Stromal cell of bone marrow (primary cell): ENCODE results near the gene DCTN2.

ENCODE experiments used
- DNase-seq: peaks from one replicate; pipeline ENCODE4 v3.0.0-alpha.2; 2012; ENCODE audit warnings: low read depth

DCTN2 gene

DNA sequence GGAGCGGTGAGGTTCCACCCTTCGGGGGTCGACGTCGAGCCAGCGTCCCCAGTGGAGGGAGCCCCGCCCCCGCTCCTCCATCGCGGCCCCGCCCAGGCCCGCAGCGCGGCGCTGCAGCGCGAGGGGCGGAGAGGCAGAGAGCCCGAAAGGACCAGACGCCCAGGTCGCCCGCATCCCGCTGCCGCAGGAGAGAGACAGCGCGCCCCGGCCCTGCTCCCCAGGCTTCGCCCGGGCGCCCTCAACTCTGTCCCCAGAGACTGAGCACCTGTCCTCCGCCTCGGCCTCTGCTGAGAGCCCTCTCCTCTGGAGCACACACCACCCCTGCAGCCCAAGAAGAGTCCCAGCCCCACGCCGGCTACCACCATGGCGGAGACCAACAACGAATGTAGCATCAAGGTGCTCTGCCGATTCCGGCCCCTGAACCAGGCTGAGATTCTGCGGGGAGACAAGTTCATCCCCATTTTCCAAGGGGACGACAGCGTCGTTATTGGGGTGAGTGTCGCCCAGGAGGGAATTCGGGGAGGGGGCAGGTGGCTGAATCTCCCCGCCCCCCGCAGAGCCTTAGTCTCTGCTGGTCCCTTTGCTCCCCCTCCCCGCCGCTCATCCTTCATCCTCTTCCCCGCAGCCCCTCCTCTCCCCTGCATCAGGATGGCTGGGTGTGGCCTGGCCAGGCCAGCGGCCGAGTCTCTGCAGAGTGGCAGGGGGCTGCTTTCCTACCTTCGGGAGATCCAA lies 3.1 kb upstream of the DCTN2 start, which contains the start of gene KIF5A:
TSS of gene KIF5A (plus strand) at position 136 of the 732 bp plus-strand sequence. CDS start at position 364, 228 bp downstream.
- DNase-seq, result no peak

- no peak for DNase-seq
These were observed 2.4 kb upstream of the DCTN2 start for GRCh38 chr12:57549203-57549908.

- DNase-seq, result no peak
These were observed 1.5 kb upstream of the DCTN2 start for GRCh38 chr12:57548488-57548887.

- no peak for DNase-seq
These were observed 972 bp upstream of the DCTN2 start for GRCh38 chr12:57548013-57548315.

GRCh38 chr12:57547288-57548012 lies 458 bp upstream of the DCTN2 start:
- DNase-seq, result no peak

GRCh38 chr12:57545809-57546437 lies 1.1 kb downstream of the DCTN2 start:
- no peak for DNase-seq

DNA sequence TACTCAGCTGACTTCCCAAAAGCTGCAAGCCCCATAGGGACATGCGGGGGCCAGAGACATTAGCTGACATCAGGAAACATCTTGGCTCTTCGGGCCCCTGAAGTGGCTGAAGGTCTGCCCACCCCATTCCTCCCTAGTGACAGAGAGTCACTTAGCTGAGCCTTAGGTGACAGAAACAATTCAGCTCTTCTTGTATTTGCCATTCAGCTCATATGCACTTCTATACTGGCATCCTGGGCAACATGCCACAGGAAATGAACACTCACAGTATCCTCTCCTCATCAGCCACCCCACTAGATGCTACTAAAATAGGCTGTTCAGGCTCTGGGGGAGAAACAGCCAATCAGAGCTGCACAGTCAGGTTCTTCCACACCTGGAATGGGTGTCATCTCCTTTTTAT lies 3.4 kb downstream of the DCTN2 start:
- peak; percentile 24 for DNase-seq

DNA sequence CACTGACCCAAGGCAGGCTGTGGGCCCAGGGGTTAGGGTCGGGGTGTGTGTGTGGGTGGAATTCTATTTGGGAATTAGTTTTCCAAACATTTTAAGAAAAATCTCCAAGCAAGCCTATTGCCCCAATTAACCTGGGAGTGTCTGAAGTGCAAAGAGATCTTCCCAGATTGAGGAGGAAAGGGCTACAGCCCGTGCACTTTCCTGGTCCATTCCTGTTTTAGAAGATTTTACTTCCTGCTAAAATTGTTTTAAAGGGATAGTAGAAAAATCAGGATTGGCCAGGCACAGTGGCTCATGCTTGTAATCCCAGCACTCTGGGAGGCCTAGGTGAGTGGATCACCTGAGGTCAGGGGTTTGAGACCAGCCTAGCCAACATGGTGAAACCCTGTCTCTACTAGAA lies 5.3 kb downstream of the DCTN2 start:
- DNase-seq, result no peak

DNA sequence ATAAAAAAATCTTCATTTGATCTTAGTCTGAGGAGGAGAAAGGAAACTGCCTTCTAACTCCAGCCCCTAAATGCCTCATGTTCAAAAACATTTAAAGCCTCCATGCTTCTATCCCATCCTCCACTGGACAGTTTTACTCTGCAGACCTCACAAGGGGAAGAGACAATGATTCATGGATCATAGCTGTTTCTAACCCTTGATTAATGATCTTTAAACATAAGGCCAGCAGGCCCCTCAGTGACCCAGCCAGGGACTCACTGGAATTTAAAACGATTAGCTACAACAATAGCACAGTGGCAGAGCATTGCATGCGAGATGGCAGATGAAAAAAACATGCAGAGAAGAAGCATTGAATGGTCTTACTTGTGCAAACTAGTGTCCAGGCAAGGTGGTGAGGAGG lies 6.0 kb downstream of the DCTN2 start:
- DNase-seq, result no peak

- no peak for DNase-seq
These were observed 7.7 kb downstream of the DCTN2 start for GRCh38 chr12:57539134-57539768.

GRCh38 chr12:57536597-57536942 lies 10.4 kb downstream of the DCTN2 start:
- no peak for DNase-seq

DNA sequence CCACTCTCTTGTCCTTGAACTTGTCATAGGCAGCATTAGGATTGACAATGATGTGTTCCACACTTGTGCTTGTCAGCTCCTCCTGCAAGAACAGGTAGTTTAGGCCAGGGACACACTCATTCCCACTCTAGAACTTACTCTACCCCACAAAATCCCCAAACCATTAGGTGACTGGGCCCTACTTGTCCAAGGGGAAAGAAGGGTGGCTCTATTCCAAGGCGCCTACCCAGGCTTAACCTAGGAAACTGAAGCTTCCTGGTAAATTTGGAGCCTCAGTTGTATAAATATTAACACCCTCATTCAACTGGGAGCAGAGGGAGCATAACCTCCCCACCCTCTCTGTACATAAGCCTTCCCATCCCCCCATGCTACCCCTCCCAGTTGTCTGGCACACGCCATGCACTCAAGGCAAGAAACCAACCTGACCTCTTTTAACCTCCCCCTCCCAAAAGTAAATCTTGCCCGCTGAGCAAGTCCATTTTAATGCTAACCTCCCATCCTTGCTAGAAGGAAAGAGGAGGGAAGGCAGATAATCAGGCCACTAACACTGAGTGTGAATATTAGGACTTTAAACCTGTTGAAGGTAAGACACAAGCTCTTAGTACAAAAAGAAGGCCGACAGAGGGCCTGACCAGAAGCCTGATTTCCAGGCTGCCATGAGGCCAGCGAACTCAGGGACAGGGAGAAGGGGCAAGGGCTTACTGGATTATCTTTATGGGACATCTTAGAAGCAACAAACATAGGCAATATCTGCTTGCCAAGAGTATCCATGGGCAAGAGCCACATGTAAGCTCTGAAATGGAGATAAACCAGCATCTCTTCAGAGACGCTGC lies 11.0 kb downstream of the DCTN2 start:
- no peak for DNase-seq

DNA sequence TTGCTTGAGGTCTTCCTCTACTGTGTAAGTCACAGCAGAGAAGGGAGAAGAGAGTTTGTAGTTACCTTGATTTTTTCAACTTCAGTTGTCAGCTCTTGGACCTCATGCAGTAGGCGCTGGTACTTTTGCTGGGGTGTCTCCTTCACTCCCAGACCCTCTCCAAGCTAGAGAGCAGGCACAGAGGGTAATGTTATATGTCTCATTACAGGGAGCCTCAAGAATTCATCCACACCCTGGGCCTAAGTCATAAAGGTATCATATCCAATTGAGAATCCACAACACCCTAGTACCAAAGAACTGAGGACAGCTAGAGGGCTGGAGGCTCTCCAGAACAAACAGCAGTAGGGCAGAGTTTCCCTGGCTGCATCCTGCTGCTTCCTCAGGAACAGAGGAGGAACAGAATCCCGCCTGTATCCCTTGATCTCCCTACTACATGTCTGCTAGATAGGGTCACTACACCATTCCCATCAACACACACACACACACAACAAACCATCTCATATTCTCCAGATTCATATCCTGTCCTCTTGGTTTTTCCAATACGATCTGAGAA lies 11.9 kb downstream of the DCTN2 start:
- no peak for DNase-seq

DNA sequence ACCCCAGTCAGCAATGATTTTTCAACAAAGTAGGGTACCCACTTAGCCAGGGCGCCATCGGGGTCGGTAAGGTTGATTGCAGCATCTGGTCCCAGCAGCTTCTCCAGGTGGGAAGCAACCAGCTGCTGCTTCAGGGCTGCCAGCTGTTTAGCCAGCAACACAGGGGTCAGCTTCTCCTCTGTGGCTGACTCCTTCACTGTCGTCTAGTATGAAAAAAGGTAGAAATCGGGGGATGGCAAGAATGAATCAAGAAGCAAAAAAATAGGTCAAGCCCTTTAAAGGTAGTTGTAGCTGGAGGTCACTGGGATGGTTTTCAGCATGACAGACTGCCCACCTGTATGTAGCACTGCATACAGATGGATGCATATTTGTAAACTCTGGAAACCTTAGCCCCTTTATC lies 12.7 kb downstream of the DCTN2 start:
- no peak for DNase-seq

DNA sequence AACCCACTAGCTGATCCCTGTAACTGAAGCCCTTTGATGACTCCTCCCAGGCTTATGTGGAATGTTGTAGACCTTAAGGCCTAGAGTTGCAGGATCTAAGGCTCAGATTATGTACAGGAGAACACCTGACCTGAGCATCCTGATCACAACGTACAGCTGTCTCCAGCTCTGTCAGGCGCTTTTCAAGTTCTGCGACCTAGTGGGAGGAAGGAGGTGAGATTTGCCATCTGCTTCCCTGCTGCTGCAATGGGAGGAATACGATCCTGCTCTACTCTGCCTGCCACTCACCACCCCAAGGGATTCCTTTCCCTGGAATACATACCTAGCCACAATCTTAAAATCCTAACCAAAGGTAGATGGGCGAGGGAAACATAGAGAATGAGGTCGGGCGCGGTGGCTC lies 13.9 kb downstream of the DCTN2 start:
- no peak for DNase-seq

GRCh38 chr12:57531836-57532235 lies 15.2 kb downstream of the DCTN2 start:
- no peak for DNase-seq

GRCh38 chr12:57530396-57531142 lies 16.4 kb downstream of the DCTN2 start:
- no peak for DNase-seq

DNA sequence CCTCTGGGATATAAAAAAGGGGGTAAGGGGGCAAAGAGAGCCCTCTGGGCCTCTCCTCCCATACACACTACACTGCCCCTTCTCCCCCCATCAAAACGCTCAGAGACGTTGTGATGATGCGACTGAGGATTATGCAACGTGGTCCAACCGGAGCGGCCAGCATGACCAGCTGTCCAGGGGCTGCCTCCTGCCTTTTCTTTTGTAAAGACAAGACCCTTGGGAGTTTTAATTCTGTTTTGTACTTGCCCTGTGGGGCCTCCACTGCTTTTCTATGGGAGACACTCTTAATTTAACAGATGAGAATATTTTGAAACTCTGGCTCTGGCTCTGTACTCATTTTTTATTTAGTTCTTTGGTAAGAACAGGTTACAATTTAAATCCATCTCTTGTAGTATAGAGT lies 17.2 kb downstream of the DCTN2 start:
- DNase-seq, result no peak

- no peak for DNase-seq
These were observed 18.0 kb downstream of the DCTN2 start for GRCh38 chr12:57528831-57529555.

DNA sequence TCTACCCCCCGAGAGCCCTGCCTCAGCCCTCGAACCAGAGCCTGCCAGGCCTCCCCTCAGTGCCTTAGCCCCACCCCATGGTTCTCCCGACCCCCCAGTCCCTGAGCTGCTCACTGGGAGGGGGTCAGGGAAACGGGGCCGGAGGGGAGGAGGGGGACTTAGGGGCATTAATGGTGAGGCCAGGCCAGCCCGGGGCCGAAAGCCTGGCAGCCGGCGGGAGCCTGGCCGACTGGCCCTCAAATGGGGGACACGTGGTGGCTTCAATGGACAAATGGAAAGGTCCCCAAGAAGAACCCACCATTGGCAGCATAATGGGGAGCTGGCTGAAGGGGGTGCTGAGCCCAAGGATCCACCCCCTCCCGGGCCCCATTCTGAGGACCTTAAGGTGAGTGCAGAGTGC lies 18.8 kb downstream of the DCTN2 start:
- DNase-seq, result no peak
